Testis (tissue), 2 donors: ENCODE data around the gene PRODH.
"Not testable (repeated sequence)": the region's sequence is repeated elsewhere in the genome, so short reads cannot be mapped to it uniquely, and the experiment has no call there.

Source experiments
- POLR2A ChIP-seq: fragments of 450-650 bp; IDR thresholded peaks from one replicate; pipeline ENCODE4 v1.6.1; 2017; ENCODE audit warnings: antibody characterized with exemption, mild to moderate bottlenecking, moderate library complexity
- TF ChIP-seq, protein P1 (sequence below), 3 experiments: fragments of 450-650 bp in 2 of 3; fragments of 200-600 bp in 1 of 3; sonication (generic) in 1 of 3; IDR thresholded peaks; one replicate each; pipeline ENCODE4 v1.5.1; 2016 to 2019; ENCODE audit warnings: antibody characterized with exemption in 3 of 3, mild to moderate bottlenecking in 2 of 3, moderate library complexity in 1 of 3

GRCh38 chr22:18957621-18958320 is 21.7 kb upstream of the PRODH start:
- TF ChIP-seq, protein P1, sequence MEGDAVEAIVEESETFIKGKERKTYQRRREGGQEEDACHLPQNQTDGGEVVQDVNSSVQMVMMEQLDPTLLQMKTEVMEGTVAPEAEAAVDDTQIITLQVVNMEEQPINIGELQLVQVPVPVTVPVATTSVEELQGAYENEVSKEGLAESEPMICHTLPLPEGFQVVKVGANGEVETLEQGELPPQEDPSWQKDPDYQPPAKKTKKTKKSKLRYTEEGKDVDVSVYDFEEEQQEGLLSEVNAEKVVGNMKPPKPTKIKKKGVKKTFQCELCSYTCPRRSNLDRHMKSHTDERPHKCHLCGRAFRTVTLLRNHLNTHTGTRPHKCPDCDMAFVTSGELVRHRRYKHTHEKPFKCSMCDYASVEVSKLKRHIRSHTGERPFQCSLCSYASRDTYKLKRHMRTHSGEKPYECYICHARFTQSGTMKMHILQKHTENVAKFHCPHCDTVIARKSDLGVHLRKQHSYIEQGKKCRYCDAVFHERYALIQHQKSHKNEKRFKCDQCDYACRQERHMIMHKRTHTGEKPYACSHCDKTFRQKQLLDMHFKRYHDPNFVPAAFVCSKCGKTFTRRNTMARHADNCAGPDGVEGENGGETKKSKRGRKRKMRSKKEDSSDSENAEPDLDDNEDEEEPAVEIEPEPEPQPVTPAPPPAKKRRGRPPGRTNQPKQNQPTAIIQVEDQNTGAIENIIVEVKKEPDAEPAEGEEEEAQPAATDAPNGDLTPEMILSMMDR (IDR thresholded peaks at IDR 0.05) = not testable (repeated sequence)
- TF ChIP-seq POLR2A = not testable (repeated sequence)
